GM12801 (cell line): ENCODE data around the gene DIAPH2.

Experiments used
- CTCF ChIP-seq: IDR thresholded peaks from one replicate; pipeline ENCODE4 v1.5.1; 2011; ENCODE audit warnings: control low read depth; ENCODE audit not compliant: insufficient read length; ENCODE audit errors: extremely low read depth

The DIAPH2 gene

GRCh38 chrX:96703816-96704215 lies 19.2 kb downstream of the DIAPH2 start:
- TF ChIP-seq CTCF: no peak

GRCh38 chrX:96704629-96705028 lies 20.0 kb downstream of the DIAPH2 start:
- no peak for TF ChIP-seq CTCF

- TF ChIP-seq CTCF: no peak
Measured at GRCh38 chrX:96705905-96706304, 21.3 kb downstream of the DIAPH2 start.

- TF ChIP-seq CTCF: no peak
Measured at GRCh38 chrX:96707804-96708203, 23.2 kb downstream of the DIAPH2 start.

- no peak for TF ChIP-seq CTCF
Measured at GRCh38 chrX:96710031-96710430, 25.4 kb downstream of the DIAPH2 start.

GRCh38 chrX:96713303-96713702 lies 28.7 kb downstream of the DIAPH2 start:
- TF ChIP-seq CTCF: no peak

GRCh38 chrX:96715481-96715880 lies 30.8 kb downstream of the DIAPH2 start:
- TF ChIP-seq CTCF: no peak
